Muscle of leg (tissue), 11 donors: ENCODE results near the gene ATG4A. TPM values are rescaled to one million over a fixed set of nuclear protein-coding genes. Genes with fewer than 3 reads are reported as not detected.

Source experiments
- DNase-seq: peaks from one replicate; pipeline ENCODE4 v3.0.0; 2013
- H3K27ac ChIP-seq: one replicate; pipeline ENCODE4 v1.5.1; 2013; ENCODE audit warnings: mild to moderate bottlenecking, low read length, control low read depth
- H3K27me3 ChIP-seq: one replicate; pipeline ENCODE4 v1.6.1; 2013; ENCODE audit warnings: low read length; ENCODE audit not compliant: control insufficient read depth, insufficient read depth
- H3K36me3 ChIP-seq: one replicate; pipeline ENCODE4 v1.6.1; 2013; ENCODE audit warnings: low read length; ENCODE audit not compliant: control insufficient read depth, insufficient read depth
- H3K4me1 ChIP-seq: one replicate; pipeline ENCODE4 v1.6.1; 2013; ENCODE audit warnings: low read length; ENCODE audit not compliant: control insufficient read depth, insufficient read depth
- H3K4me3 ChIP-seq: one replicate; pipeline ENCODE4 v1.5.1; 2013; ENCODE audit warnings: low read length, control low read depth
- H3K9me3 ChIP-seq: replicated peaks from 2 replicates; pipeline ENCODE4 v1.6.1; 2013; ENCODE audit warnings: low read depth, low read length; ENCODE audit not compliant: control insufficient read depth
- WGBS: methylation state at CpG from one replicate; pipeline ENCODE4 v1.1.5; 2013; ENCODE audit warnings: missing lambda C conversion rate; ENCODE audit not compliant: insufficient coverage; 5-methylcytosine and 5-hydroxymethylcytosine counted together
- polyA plus RNA-seq, 8 donors: library from polyadenylated mRNA; unstranded; fragments of 120-200 nt; gene quantifications; one replicate each; pipeline versions ENCODE4 v1.2.1 to v1.2.3, GENCODE V29; 2013; ENCODE audit warnings: inconsistent platforms in 1 of 8, low replicate concordance in 1 of 8; ENCODE audit not compliant: insufficient read length in 8 of 8, insufficient read depth in 1 of 8
- total RNA-seq: library from RNA; stranded (reverse); fragments of 120-200 nt; gene quantifications from one replicate; pipeline ENCODE4 v1.2.4, GENCODE V29; 2013

Gene ATG4A
- total and polyA plus RNA-seq, 9 donors: 15.6 to 23.8 (median 17.7) TPM

- H3K36me3 ChIP-seq: no peaks in the 10 kb centered on the region
- WGBS: 40% methylated on average over 1 of the region's 4 CpGs
- H3K27me3 ChIP-seq: peaks cover 28% of the 10 kb centered on the region
- H3K4me1 ChIP-seq: no peaks in the 10 kb centered on the region
- no peak overlapping the region for H3K4me3 ChIP-seq
- no peak for DNase-seq
- H3K27ac ChIP-seq: no peak overlapping the region
- no peaks in the 10 kb centered on the region for H3K9me3 ChIP-seq
These were observed 20.7 kb upstream of the ATG4A start for GRCh38 chrX:108070891-108071290.

GRCh38 chrX:108071578-108071977 is 20.0 kb upstream of the ATG4A start:
- Histone ChIP-seq H3K36me3 (no peaks in the 10 kb centered on the region), H3K27ac (no peak overlapping the region), H3K27me3 (peaks cover 24% of the 10 kb centered on the region), H3K4me3 (no peak overlapping the region), H3K4me1 (no peaks in the 10 kb centered on the region), H3K9me3 (no peaks in the 10 kb centered on the region)
- no peak for DNase-seq
- no CpG with 5 or more reads among the region's 1 CpG for WGBS

- no peak overlapping the region for H3K27ac ChIP-seq
- DNase-seq: no peak
- 100% methylated on average over 1 of the region's 5 CpGs for WGBS
These were observed 18.8 kb upstream of the ATG4A start for GRCh38 chrX:108072746-108073145.

GRCh38 chrX:108081110-108081509 is 10.5 kb upstream of the ATG4A start:
- Histone ChIP-seq H3K4me3 (no peak overlapping the region), H3K27me3 (peaks cover 5% of the 10 kb centered on the region), H3K27ac (no peak overlapping the region), H3K9me3 (no peaks in the 10 kb centered on the region), H3K36me3 (no peaks in the 10 kb centered on the region), H3K4me1 (no peaks in the 10 kb centered on the region)
- no CpG with 5 or more reads among the region's 2 CpGs for WGBS
- DNase-seq: no peak

More at GRCh38 chrX:108072746-108073145, 18.8 kb upstream of the ATG4A start:
- Histone ChIP-seq H3K27me3 (peaks cover 22% of the 10 kb centered on the region), H3K9me3 (no peaks in the 10 kb centered on the region), H3K36me3 (no peaks in the 10 kb centered on the region), H3K4me1 (no peaks in the 10 kb centered on the region), H3K4me3 (no peak overlapping the region)

GRCh38 chrX:108087792-108088191 is 3.8 kb upstream of the ATG4A start:
- 84% methylated on average over 3 of the region's 6 CpGs for WGBS
- Histone ChIP-seq H3K4me1 (no peaks in the 10 kb centered on the region), H3K9me3 (no peaks in the 10 kb centered on the region), H3K27ac (no peak overlapping the region), H3K36me3 (peaks cover 9% of the 10 kb centered on the region), H3K27me3 (peaks cover 11% of the 10 kb centered on the region), H3K4me3 (no peak overlapping the region)
- no peak for DNase-seq

- no peak for DNase-seq
- Histone ChIP-seq H3K4me3 (no peak overlapping the region), H3K9me3 (no peaks in the 10 kb centered on the region), H3K4me1 (no peaks in the 10 kb centered on the region), H3K27ac (no peak overlapping the region), H3K27me3 (peaks cover 11% of the 10 kb centered on the region), H3K36me3 (peaks cover 9% of the 10 kb centered on the region)
- no CpG with 5 or more reads among the region's 1 CpG for WGBS
These were observed 3.1 kb upstream of the ATG4A start for GRCh38 chrX:108088511-108088910.

GRCh38 chrX:108090491-108091263 is 901 bp upstream of the ATG4A start:
- peaks cover 9% of the 10 kb centered on the region for H3K36me3 ChIP-seq
- H3K4me3 ChIP-seq: peak overlapping the region; percentile 65
- 21% methylated on average over 9 of the region's 20 CpGs for WGBS
- H3K4me1 ChIP-seq: no peaks in the 10 kb centered on the region
- H3K27ac ChIP-seq: peak overlapping the region; percentile 97
- H3K27me3 ChIP-seq: peaks cover 11% of the 10 kb centered on the region
- no peaks in the 10 kb centered on the region for H3K9me3 ChIP-seq
- peak; percentile 17 for DNase-seq

GRCh38 chrX:108091878-108092291 is 307 bp downstream of the ATG4A start:
- Histone ChIP-seq H3K4me3 (peak overlapping the region; percentile 78), H3K27me3 (peaks cover 9% of the 10 kb centered on the region), H3K27ac (peak overlapping the region; percentile 85), H3K4me1 (no peaks in the 10 kb centered on the region), H3K36me3 (peaks cover 5% of the 10 kb centered on the region), H3K9me3 (no peaks in the 10 kb centered on the region)
- 31% methylated on average over 11 of the region's 15 CpGs for WGBS
- no peak for DNase-seq

- Histone ChIP-seq H3K4me1 (no peaks in the 10 kb centered on the region), H3K36me3 (no peaks in the 10 kb centered on the region), H3K4me3 (no peak overlapping the region), H3K9me3 (no peaks in the 10 kb centered on the region), H3K27ac (no peak overlapping the region), H3K27me3 (no peaks in the 10 kb centered on the region)
- WGBS: no CpG with 5 or more reads among the region's 2 CpGs
- no peak for DNase-seq
These were observed 5.8 kb downstream of the ATG4A start for GRCh38 chrX:108097380-108097779.

GRCh38 chrX:108105473-108105872 is 13.9 kb downstream of the ATG4A start:
- no peak for DNase-seq
- peaks cover 10% of the 10 kb centered on the region for H3K27me3 ChIP-seq
- H3K4me1 ChIP-seq: no peaks in the 10 kb centered on the region
- H3K36me3 ChIP-seq: no peaks in the 10 kb centered on the region
- H3K9me3 ChIP-seq: no peaks in the 10 kb centered on the region
- H3K4me3 ChIP-seq: no peak overlapping the region
- H3K27ac ChIP-seq: no peak overlapping the region

GRCh38 chrX:108114541-108114940 is 23.0 kb downstream of the ATG4A start:
- Histone ChIP-seq H3K4me1 (no peaks in the 10 kb centered on the region), H3K27ac (no peak overlapping the region), H3K9me3 (no peaks in the 10 kb centered on the region), H3K36me3 (no peaks in the 10 kb centered on the region), H3K27me3 (peaks cover 9% of the 10 kb centered on the region), H3K4me3 (no peak overlapping the region)
- no peak for DNase-seq
